Cardiac septum (tissue), 1 donor: ENCODE results near the gene TXLNA. TPM values are rescaled to one million over a fixed set of nuclear protein-coding genes. Genes with fewer than 3 reads are reported as not detected.
A peak's percentile ranks its signal among the peaks of the same experiment; 100 is the strongest.

Experiments used
- DNase-seq: peaks from one replicate; pipeline ENCODE4 v3.0.0-alpha.2; 2020; ENCODE audit warnings: low spot score
- intact Hi-C: fragments of 100-400 bp; cut with DNase I; formaldehyde crosslinking; loops from one replicate; pipeline ENCODE4 v1.14.0; 2022
- total RNA-seq: library from RNA; stranded (reverse); fragmentation: NEBNext Ultra II Directional; extraction: Animal tissue kit (Norgen Biotek cat#: 25700); gene quantifications from one replicate; pipeline ENCODE4 v1.2.1, GENCODE V29; 2021
- donor health status: DM: no; HTN: no; CAD: no.

Gene TXLNA
- total RNA-seq, 1 donor from 2014 or later = 24.5 TPM

DNA sequence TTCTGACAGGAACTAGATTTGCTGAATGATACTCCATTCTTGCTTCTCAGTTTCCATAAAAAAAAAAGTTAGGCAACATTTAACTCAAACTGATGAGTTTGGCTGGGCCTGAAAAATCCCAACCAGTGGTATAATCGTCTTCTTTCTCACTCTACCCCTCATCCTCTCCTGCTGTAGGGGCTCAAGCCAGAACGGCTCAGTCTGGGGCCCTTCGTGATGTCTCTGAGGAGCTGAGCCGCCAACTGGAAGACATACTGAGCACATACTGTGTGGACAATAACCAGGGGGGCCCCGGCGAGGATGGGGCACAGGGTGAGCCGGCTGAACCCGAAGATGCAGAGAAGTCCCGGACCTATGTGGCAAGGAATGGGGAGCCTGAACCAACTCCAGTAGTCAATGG is 1.6 kb downstream of the TXLNA start:
- no peak for DNase-seq
- intact Hi-C loops = no loop called here

DNA sequence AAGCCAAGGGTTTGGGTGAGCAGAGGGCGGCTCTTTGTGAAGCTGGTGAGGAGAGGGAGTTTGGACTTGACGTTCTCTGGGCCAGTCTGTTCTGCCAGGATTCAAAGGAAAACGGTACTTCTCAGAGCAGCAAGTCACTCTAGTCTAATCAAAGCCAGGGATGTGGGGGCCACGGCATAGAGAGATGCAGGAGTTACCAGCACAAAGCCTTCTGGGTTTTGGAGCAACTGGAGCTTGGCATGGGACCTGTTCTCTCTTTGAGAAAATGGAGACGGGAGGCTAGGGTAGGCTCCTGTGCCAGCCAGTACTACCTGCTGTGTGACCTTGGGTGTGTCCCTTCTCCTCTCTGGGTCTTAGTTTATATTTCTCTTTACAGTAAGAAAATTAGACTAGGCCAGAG is 2.1 kb downstream of the TXLNA start:
- intact Hi-C loops = no loop called here
- no peak for DNase-seq

DNA sequence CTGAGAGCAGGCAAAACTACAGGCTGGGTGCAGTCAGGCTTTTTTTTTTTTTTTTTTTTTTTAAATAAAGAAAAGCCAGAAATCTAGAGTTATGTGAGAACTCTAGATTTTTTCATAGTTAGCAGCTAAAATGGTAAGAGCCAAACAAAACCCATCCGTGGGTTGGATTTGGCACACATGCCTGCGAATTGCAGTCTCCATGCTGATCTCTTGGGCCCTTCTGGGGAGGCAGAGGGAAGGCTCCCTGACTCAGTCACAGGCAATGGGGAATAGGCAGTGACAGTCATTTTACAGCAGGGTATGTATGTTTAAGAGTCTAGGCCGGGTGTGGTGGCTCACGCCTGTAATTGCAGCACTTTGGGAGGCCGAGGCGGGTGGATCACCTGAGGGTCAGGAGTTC is 2.6 kb downstream of the TXLNA start:
- DNase-seq = no peak
- intact Hi-C loops = no loop called here

DNA sequence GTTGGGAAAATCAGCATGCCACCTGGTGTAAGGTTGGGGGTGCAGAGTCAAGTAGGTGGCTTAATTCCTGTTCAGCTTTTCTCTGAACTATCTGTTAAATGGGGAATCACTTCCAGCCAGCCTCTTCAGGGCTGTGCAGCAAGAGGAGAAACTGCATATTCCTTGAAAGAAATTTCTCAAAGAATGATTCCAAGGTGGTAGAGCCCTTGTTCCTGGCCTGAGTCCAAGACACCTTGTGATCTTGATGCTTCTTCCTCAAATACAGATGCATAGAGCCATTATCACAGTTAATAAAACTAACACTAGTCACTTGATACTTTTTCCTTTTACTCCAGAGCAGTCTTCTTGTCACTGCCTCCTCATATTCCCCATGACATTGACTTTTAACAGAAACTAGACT is 5.2 kb downstream of the TXLNA start:
- intact Hi-C loops = no loop called here
- DNase-seq = no peak

DNA sequence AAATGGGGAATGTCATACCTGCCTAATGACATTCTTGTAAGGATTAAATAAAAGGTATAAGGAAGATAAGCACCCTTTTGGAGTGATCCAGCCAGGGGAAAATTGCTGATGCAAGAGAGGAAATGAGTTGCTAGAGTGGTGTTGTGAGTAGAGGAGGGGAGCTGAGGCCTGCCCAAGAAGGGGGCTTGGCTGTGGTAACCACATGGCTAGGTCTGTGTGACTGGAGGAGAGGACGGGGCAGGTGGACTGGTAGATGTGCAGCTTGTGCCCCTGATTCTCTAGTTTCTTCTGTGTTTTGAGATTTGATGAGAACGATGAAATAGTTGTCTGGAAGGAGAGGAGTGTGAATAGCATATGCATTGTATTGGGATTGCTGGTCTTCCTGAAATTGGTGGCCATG is 6.6 kb downstream of the TXLNA start:
- intact Hi-C loops = no loop called here
- no peak for DNase-seq

DNA sequence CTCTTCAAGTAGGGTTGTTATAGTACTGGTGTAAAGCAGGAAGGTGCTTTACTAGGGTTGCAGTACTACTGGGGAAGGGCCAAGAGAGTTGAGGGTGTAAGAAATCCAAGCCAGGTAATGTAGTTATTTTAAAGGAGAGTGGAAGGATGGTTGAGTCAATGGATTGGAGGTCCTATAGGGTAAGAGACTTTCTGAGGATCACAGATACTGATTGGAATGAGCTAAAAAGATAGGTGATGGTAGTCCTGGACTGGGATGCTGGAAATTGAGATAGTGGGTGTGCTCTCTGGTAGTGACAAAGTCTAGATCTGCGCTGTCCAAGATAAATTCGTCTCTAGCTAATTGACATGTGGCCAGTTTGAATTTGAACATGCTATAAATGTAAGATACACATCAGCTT is 7.0 kb downstream of the TXLNA start:
- intact Hi-C loops = no loop called here
- no peak for DNase-seq

DNA sequence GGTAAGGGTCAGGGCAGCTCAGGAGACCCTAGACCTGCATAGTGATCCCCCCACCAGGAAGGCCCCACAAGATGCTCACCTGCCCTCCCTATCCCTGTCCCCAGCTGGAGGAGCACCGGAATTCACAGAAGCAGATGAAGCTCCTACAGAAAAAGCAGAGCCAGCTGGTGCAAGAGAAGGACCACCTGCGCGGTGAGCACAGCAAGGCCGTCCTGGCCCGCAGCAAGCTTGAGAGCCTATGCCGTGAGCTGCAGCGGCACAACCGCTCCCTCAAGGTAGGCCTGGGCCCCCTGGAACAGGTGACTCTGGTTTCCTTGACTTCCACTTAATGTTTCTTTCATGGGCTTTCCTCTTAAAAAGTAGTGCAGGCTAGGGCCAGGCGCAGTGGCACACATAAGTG is 8.4 kb downstream of the TXLNA start:
- no peak for DNase-seq
- intact Hi-C loops = no loop called here

DNA sequence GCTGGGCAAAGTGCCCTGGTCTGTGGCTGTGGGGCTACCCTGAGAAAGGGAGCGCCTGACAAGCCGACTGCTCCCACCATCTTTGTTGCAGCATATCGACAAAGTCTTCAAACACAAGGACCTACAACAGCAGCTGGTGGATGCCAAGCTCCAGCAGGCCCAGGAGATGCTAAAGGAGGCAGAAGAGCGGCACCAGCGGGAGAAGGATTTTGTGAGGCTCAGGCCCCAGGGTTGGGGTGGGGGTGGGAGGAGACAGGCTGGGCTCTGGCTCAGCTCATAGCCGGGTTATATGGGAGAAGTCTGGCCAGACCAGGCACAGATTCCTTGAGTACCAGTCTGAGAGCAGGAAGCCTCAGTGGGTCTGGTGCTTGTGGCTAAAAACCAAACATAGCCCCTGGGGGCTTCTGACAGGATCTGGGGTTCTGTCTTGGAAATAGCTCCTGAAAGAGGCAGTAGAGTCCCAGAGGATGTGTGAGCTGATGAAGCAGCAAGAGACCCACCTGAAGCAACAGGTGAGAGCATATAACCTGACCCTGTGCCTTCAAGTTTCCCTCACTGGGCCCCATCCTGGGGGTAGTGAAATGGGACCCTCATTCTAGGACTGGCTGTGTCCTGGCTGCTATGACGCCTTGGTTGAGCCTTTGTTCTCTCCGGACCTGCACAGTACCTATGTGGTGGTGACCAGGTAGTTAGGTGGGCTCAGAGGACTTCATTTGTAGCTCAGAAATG is 12.9 kb downstream of the TXLNA start:
- peak; percentile 46 for DNase-seq
- intact Hi-C loops = no loop called here

DNA sequence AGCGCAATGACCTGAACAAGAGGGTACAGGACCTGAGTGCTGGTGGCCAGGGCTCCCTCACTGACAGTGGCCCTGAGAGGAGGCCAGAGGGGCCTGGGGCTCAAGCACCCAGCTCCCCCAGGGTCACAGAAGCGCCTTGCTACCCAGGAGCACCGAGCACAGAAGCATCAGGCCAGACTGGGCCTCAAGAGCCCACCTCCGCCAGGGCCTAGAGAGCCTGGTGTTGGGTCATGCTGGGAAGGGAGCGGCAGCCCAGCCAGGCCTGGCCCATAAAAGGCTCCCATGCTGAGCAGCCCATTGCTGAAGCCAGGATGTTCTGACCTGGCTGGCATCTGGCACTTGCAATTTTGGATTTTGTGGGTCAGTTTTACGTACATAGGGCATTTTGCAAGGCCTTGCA is 15.5 kb downstream of the TXLNA start:
- no peak for DNase-seq
- intact Hi-C loops = loop anchor here (5.0 kb wide), 1 partner anchor 88 kb away; the partner anchor contains the start of gene KPNA6

DNA sequence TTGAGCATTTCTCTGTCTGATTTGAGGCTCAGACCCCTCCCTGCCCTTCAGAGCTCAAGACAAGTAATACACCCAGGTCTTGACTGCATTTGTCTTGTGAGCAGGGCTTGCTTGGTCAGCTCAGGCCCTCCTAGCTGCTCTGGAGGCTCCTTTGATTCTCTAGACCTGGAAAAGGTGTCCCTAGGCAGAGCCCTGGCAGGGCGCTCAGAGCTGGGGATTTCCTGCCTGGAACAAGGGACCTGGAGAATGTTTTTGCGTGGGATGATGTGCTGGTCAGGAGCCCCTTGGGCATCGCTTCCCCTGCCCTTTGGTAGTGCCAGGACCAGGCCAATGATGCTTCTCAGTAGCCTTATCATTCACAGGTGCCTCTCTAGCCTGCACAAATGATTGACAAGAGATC is 16.1 kb downstream of the TXLNA start:
- no peak for DNase-seq
- intact Hi-C loops = loop anchor here (5.0 kb wide), 1 partner anchor 88 kb away; the partner anchor contains the start of gene KPNA6

DNA sequence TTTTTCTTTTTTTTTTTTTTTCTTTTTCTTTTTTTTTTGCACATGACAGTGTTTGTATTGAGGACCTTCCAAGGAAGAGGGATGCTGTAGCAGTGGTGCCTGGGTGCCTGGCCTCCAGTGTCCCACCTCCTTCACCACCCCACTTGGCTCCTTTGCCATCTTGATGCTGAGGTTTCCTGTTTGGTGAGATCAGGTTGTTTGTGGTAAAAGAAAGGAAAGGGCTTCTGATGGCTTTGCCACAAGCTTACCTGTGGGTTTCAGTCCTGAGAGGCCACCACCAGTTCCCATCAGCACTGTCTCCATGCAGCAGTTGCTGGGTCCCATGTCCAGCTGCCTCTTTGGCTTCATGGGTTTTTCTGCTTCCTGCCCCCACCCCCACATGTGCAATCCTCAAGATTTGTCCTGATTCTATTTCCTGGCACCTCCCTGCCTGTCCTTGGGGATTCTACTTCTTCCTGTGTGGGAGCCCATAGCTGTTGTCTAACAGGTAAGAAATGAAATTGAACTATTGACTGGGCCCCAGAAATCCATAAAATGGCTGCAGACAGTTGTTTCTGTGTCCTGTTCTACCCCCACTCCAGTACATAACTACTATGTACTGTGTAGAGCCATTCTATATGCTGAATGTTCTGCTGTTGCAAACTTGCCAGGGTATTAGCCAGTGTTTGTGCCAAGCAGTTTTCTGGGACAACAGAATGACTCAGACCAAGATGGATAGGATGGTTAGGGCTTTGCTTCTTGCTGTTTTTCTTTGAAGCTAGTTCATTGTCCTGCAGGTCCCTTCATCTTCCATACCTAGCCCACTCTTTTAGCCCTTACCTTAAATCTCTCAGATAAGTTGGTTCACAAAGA is 16.7 kb downstream of the TXLNA start:
- DNase-seq = no peak
- intact Hi-C loops = loop anchor here (5.0 kb wide), 1 partner anchor 89 kb away; the partner anchor contains the start of gene KPNA6

DNA sequence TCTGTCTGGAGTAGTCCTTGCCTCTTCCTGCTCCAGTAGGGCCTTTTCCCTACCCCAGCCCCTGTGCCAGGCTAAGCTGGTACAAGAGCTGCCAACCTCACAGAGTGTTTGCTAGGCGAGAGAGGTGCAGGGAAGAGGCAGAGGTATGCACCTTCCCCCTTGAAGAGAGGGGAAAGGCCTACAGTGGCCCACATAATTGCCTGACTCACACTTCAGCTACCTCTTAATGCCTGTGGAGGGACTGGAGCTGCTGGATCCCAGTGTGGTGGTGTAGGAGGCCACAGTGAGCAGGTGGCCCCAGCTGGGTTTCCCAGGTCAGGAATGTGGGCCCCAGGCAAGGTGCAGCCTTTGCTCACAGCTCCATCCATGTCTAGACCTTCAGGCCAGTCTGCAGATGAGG is 17.6 kb downstream of the TXLNA start:
- no peak for DNase-seq

DNA sequence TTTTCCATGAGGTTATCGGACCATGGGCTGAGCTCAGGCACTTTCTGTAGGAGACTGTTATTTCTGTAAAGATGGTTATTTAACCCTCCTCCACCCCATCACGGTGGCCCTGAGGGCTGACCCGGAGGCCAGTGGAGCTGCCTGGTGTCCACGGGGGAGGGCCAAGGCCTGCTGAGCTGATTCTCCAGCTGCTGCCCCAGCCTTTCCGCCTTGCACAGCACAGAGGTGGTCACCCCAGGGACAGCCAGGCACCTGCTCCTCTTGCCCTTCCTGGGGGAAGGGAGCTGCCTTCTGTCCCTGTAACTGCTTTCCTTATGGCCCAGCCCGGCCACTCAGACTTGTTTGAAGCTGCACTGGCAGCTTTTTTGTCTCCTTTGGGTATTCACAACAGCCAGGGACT is 18.4 kb downstream of the TXLNA start:
- intact Hi-C loops = loop anchor here (5.0 kb wide), 1 partner anchor 91 kb away; the partner anchor contains the start of gene KPNA6
- no peak for DNase-seq

More for the DNA sequence above, 17.6 kb downstream of the TXLNA start:
- intact Hi-C loops = loop anchor here (5.0 kb wide), 1 partner anchor 90 kb away; the partner anchor contains the start of gene KPNA6

DNA sequence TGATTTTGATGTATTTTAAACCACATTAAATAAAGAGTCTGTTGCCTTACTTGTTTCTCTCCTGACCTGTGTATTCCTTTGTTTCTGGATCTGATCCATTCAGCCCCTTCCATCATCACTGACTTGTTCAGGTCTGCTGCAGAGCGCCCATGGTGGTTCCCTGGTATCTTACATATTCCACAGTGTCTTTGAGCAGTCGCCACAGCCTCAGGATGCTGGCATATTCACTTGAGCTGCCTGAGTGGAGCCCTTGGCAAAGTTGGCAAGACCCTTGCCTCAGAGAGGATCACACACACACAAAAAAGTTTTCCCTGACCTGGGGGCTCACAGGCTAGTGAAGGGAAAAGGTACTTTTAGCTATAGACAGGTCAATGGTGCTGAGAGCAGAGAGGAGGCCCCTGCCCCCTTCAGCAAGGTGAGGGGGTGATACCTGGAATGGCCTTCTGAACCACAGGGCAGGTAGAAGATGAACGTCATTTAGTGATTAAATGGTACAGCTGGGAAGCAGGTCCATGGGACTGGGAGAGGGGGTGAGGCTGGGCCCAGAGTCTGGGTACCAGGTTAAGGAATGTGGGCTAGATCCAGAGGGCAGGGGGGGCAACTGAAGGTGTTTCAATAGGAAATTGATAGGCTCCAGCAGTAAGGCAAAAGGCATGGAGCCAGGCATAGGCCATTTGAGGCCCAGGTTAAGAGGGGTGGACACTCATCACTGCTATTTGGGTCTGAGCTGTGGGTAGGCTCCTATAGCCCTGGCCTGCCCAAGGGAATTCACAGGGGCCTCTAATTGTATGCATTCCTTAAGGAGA is 19.0 kb downstream of the TXLNA start:
- intact Hi-C loops = loop anchor here (5.0 kb wide), 1 partner anchor 91 kb away; the partner anchor contains the start of gene KPNA6
- no peak for DNase-seq

DNA sequence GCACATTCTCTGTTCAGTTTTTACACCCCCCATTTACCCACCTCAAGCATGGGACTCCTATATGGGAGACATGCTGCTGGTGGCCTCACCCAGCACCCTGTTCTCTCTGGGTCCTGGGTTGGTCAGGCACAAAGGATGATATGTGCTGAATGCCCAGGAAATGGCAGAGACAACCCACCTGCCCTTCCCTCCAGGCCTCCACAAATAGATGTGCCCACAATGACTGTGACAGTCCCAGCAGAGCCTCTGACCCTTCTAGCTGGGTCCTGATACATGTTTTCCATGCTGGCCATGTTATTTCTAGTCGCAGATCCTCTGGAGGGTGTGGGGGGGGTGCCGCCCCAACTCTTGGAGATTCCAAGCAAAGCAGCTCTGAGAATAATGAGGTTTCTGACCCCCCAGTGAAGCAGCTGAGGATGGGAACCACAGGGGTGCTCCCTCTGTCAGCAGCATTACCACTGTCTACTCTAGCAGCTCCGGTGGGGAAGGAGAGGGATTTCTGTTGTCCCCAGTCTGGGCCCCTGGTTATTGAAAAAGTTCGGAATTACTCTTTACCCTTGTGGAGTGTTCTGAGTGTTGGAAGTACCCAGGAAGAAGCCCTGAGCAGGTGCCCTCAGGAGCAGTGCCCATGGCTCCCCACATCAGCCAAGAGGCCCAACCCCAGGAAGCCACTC is 19.7 kb downstream of the TXLNA start:
- intact Hi-C loops = loop anchor here (5.0 kb wide), 1 partner anchor 92 kb away; the partner anchor contains the start of gene KPNA6
- DNase-seq = no peak

DNA sequence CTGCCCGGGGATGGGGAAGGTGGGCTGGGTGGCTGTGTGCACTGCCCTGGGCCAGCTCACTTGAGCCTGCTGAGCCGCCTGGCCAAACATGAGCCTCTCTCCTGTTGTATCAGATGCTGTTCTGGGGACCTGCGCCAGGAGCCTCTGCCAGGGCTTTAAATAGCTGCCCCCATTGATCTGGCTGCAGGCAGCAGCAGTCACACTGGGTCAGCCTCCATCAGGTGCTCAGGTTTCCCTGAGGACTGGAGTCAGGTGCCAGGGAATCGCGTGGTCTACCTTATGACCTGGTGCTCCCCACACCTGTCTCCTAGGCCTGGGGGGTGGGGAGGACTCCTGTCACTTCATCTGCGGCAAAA is 20.2 kb downstream of the TXLNA start:
- intact Hi-C loops = loop anchor here (5.0 kb wide), 1 partner anchor 92 kb away; the partner anchor contains the start of gene KPNA6
- DNase-seq = peak; percentile 84

DNA sequence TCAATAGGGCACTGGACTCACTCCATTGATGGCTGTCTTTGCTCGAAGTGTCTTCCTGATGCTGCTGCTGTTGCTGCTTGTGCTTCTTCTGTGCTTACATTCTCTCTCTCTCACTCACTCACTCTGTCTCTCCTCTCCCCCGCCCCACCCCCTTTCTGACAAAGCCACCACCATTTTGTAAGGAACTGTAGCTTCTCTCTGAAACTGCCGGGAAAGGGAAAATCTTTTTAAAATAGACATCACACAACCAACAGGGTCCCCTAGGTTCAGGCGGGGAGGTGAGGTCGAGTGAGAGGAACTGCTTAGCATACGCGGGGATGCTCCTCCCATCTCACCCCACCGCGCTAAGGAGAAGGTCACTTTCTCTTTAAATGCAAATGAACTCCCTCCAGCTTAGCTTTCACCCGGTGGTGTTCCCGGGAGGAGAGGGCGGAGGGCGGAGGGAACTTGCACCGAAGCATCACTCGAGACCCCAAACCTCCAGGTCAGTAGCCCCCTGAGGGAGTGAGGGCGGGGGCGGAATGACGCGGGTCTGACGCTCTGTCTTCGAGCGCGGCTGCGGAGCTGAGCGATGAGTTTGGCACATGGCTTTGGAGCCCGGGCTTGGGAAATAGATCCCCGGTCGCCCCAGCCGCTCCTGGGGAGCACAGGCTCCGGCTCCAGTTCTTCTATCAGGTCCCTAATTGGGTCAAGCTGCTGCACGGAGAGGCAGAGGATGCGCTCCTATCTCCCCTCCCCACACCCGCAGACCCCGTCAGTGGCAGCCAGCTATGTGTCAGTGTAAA is 20.9 kb downstream of the TXLNA start, which contains the start of gene CCDC28B:
TSS of gene CCDC28B (plus strand) at position 370 of the 785 bp plus-strand sequence. CDS start 1,341 bp downstream, outside the sequence.
- intact Hi-C loops = no loop called here
- peak; percentile 82 for DNase-seq
